Right ventricle myocardium superior (tissue), 1 donor: ENCODE results near the gene DAO. TPM values are rescaled to one million over a fixed set of nuclear protein-coding genes. Genes with fewer than 3 reads are reported as not detected.

ENCODE experiments used
- ATAC-seq: fragments of 200-7000 bp; cut with Tn5 transposase; one replicate; pipeline ENCODE4 v1.9.1; 2020; ENCODE audit warnings: mild to moderate bottlenecking; ENCODE audit not compliant: poor library complexity
- DNase-seq: peaks from one replicate; pipeline ENCODE4 v3.0.0-alpha.2; 2020
- intact Hi-C: fragments of 100-400 bp; cut with DNase I; formaldehyde crosslinking; loops from one replicate; pipeline ENCODE4 v1.11.2; 2022
- microRNA-seq: library from miRNA; unstranded; fragments of <30 nt; microRNA quantifications from one replicate; pipeline ENCODE4 v1.2.0, GENCODE V29; 2020
- total RNA-seq: library from RNA; stranded (reverse); fragmentation: NEBNext Ultra II Directional; extraction: Animal tissue kit (Norgen Biotek cat#: 25700); gene quantifications from one replicate; pipeline ENCODE4 v1.2.1, GENCODE V29; 2021
- donor health status: DM: no; HTN: yes; CAD: no; lungs with severe emphysema.

The DAO gene
- total RNA-seq, 1 donor from 2014 or later: not detected

GRCh38 chr12:108939594-108939993 lies 59.7 kb downstream of the DAO start:
- ATAC-seq (peak; percentile 71), DNase-seq (no peak)
- intact Hi-C loops: loop anchor here (10.0 kb wide), 1 partner anchor 65 kb away; no protein-coding TSS in a partner anchor

DNA sequence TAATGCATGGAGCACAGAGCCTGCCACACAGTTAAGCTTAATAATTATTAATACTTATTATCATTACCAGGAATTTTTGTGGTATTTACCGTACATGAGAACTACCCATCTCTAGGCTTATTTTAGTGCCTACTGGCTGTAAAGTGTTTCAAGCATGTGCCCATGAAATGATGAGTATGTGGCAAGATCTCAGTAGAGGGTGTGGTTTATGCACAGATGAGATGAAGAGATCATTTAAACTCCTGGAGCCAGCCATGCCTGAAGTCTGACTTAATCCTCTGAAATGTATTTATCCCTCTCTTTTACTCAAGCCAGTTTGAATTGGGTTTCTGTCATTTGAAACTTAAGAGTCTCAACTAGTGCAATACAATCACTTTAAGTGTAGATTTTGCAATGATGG lies 60.2 kb downstream of the DAO start:
- no peak for DNase-seq
- ATAC-seq: no peak
- intact Hi-C loops: no loop called here

DNA sequence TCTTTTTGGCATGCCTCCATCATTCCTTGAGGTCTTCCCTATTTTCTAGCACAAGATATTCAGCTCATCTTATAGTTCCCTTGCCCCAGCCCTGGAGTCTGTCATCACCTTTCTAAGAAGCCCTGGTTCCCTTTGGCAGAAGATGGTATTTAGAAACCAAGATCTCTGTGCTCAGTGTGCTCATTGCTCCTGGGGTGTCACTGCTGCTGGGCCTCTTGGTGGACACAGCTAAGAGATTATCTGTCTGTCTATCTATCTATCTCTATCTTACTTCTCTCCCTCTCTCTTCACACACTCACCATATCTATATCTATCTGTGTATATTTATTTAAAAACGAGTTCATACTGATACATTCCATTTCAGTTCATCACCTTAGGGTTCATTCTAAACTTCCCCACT lies 67.2 kb downstream of the DAO start:
- ATAC-seq (no peak), DNase-seq (no peak)
- intact Hi-C loops: no loop called here

DNA sequence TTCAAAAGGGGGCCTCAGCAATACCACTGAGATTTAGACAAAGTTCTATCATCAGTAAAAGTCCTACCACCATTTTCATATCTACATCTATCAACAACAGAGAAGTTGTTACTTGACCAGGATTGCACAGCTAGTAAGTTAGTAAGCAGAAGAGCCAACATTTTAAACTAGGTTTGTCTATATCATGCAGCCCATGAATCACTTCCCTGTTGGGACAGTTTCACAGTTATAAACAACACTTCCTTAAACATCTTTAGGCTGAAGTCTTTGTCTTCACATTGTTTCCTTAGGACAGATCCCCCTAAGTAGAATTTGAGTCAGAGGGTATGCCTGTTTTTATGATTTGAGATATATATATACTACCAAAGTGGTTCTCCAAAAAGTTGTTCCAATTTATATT lies 68.5 kb downstream of the DAO start:
- DNase-seq (no peak), ATAC-seq (no peak)
- intact Hi-C loops: no loop called here

DNA sequence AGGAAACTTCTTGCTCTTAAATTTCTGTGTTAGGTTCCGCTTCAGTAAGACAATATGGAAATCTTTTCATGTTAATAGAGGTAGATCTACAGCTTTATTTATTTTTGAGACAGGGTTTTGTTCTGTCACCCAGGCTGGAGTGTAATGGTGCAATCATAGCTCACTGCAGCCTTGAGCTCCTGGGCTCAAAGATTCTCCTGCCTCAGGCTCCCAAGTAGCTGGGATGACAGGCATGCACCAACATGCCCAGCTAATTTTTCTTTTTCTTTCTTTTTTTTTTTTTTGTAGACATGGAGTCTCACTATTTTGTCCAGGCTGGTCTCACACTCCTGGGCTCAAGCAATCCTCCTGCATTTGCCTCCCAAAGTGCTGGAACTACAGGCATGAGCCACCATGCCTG lies 70.1 kb downstream of the DAO start:
- no peak for ATAC-seq
- intact Hi-C loops: loop anchor here (10.0 kb wide), 3 partner anchors 145 to 385 kb away; partner anchors contain the start of genes ISCU and SART3
- DNase-seq: no peak

Small RNA genes lying within 50 kb of the gene (microRNA-seq; reads per million reads assigned to microRNA genes)
- gene MIR619: not detected

Other genes with a start within 250 kb of the DAO start
- 4.2 TPM for gene SELPLG, start 246.2 kb upstream of the DAO start, total RNA-seq
- gene CORO1C, start 148.6 kb upstream of the DAO start, total RNA-seq: 69.1 TPM
- gene SSH1, start 22.5 kb upstream of the DAO start, total RNA-seq: 26.3 TPM
- 3.0 TPM for gene SVOP, start 141.0 kb downstream of the DAO start, total RNA-seq
- 12.2 TPM for gene USP30, start 172.5 kb downstream of the DAO start, total RNA-seq
- 7.2 TPM for gene ALKBH2, start 213.4 kb downstream of the DAO start, total RNA-seq
- gene UNG, start 217.5 kb downstream of the DAO start, total RNA-seq: 24.8 TPM
- 167 TPM for gene ACACB, start 236.5 kb downstream of the DAO start, total RNA-seq